Kidney (tissue), 14 donors: ENCODE results near the gene PLA2G4B. TPM values are rescaled to one million over a fixed set of nuclear protein-coding genes. Genes with fewer than 3 reads are reported as not detected.
A peak's percentile ranks its signal among the peaks of the same experiment; 100 is the strongest.

Experiments used
- DNase-seq, 5 donors: peaks; one replicate each; pipeline ENCODE4 v3.0.0-alpha.2; 2013 to 2020
- FAIRE-seq: peaks from 2 replicates; lab custom pipeline; 2012; peaks lifted over from hg19 to GRCh38; lab: Jason Lieb, UNC
- H3K27ac ChIP-seq, 2 donors: one replicate each; pipeline ENCODE4 v1.7.0; 2013; ENCODE audit warnings: low read depth in 2 of 2, low read length in 2 of 2, inconsistent platforms in 1 of 2
- H3K27me3 ChIP-seq: one replicate; pipeline ENCODE4 v1.7.1; 2013; ENCODE audit warnings: low read length, inconsistent platforms; ENCODE audit not compliant: control insufficient read depth, insufficient read depth
- H3K36me3 ChIP-seq, 3 donors: one replicate each; pipeline versions ENCODE4 v1.7.0 to v1.7.1; 2013; ENCODE audit warnings: low read length in 3 of 3, control low read depth in 1 of 3, inconsistent platforms in 1 of 3; ENCODE audit not compliant: insufficient read depth in 3 of 3, control insufficient read depth in 2 of 3
- H3K4me1 ChIP-seq, 3 donors: one replicate each; pipeline versions ENCODE4 v1.7.0 to v1.7.1; 2013; ENCODE audit warnings: low read length in 3 of 3, inconsistent platforms in 1 of 3, low read depth in 1 of 3; ENCODE audit not compliant: control insufficient read depth in 2 of 3, insufficient read depth in 2 of 3
- H3K4me3 ChIP-seq, 3 donors: one replicate each; pipeline versions ENCODE4 v1.7.0 to v1.8.1; 2013; ENCODE audit warnings: low read length in 3 of 3, control low read depth in 1 of 3, inconsistent platforms in 1 of 3
- H3K9ac ChIP-seq, 3 donors: one replicate each; pipeline versions ENCODE4 v1.7.0 to v1.7.1; 2013; ENCODE audit warnings: low read length in 3 of 3, control low read depth in 1 of 3, inconsistent platforms in 1 of 3
- H3K9me3 ChIP-seq, 3 donors: one replicate each; pipeline versions ENCODE4 v1.7.0 to v1.7.1; 2013; ENCODE audit warnings: low read length in 3 of 3, control low read depth in 1 of 3, inconsistent platforms in 1 of 3; ENCODE audit not compliant: control insufficient read depth in 2 of 3, insufficient read depth in 1 of 3
- CTCF ChIP-seq: IDR thresholded peaks from 3 replicates; pipeline ENCODE4 v1.5.1; 2012; ENCODE audit warnings: mild to moderate bottlenecking, moderate library complexity, borderline replicate concordance; ENCODE audit not compliant: insufficient read depth; ENCODE audit errors: extremely low read depth
- intact Hi-C: fragments of 100-400 bp; cut with DNase I; formaldehyde crosslinking; loops from one replicate; pipeline ENCODE4 v1.11.1; 2022
- polyA plus RNA-seq: library from polyadenylated mRNA; stranded (reverse); fragments of 350-450 nt; fragmentation: Illumina TruSeq; extraction: RNeasy Lipid Tissue Mini Kit (QIAGEN cat#74804); gene quantifications from one replicate; pipeline ENCODE4 v1.2.3, GENCODE V29; 2014; ENCODE audit warnings: low read depth, low replicate concordance; ENCODE audit not compliant: insufficient read depth
- total RNA-seq: library from RNA; stranded (reverse); fragmentation: NEBNext Ultra II Directional; extraction: Animal tissue kit (Norgen Biotek cat#: 25700); gene quantifications from one replicate; pipeline ENCODE4 v1.2.1, GENCODE V29; 2021
- donor health status: control.
- donor health status: control.
- donor health status: control.
- donor health status: control.
- donor health status: control.
- donor health status: DM: yes; HTN: yes; CAD: no.
- donor health status: Normal renal cell carcinoma (clear cell type).

PLA2G4B gene
- total and polyA plus RNA-seq, 2 donors from 2014 or later = 4.8 to 8.3 TPM

GRCh38 chr15:41797201-41797944 is 41.3 kb upstream of the PLA2G4B start:
- H3K9me3 ChIP-seq = no peaks in the 10 kb centered on the region
- intact Hi-C loops = no loop called here
- H3K27ac ChIP-seq = peak overlapping the region in 1 of 2 donors; percentile 60
- peaks cover 0 to 23% (median 17%) of the 10 kb centered on the region in 3 donors for H3K4me1 ChIP-seq
- no peak overlapping the region for H3K4me3 ChIP-seq
- no peak for TF ChIP-seq CTCF
- no peaks in the 10 kb centered on the region for H3K27me3 ChIP-seq
- DNase-seq (no peak), FAIRE-seq (no peak)
- H3K36me3 ChIP-seq = peaks cover 0 to 5% (median 3%) of the 10 kb centered on the region in 3 donors
- no peak overlapping the region for H3K9ac ChIP-seq

- no peak overlapping the region for H3K9ac ChIP-seq
- peaks cover 0 to 5% (median 3%) of the 10 kb centered on the region in 3 donors for H3K36me3 ChIP-seq
- no peak overlapping the region for H3K4me3 ChIP-seq
- intact Hi-C loops = no loop called here
- H3K27ac ChIP-seq = no peak overlapping the region
- TF ChIP-seq CTCF = no peak
- no peak for DNase-seq
- peaks cover 0 to 23% (median 17%) of the 10 kb centered on the region in 3 donors for H3K4me1 ChIP-seq
- no peak for FAIRE-seq
- no peaks in the 10 kb centered on the region for H3K9me3 ChIP-seq
- H3K27me3 ChIP-seq = no peaks in the 10 kb centered on the region
These were observed 39.8 kb upstream of the PLA2G4B start for GRCh38 chr15:41798607-41799487.

DNA sequence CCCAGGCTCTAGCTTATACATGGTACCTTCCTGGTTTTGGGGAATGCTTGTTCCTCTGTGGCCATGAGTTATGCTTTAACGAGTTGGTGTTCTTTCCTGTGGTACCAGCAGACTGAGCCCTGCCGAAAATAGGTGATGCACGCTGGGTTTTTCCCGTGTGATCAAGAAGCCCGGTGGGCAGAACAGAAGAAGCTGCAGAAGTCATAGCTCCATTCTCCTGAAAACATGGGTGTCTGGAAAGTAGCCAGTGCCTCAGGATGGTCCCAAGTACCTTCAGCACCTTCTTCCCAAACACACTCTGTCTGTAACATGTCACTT is 39.2 kb upstream of the PLA2G4B start:
- no peak overlapping the region for H3K4me3 ChIP-seq
- no peak overlapping the region for H3K27ac ChIP-seq
- TF ChIP-seq CTCF = no peak
- H3K9me3 ChIP-seq = no peaks in the 10 kb centered on the region
- peaks cover 0 to 5% (median 3%) of the 10 kb centered on the region in 3 donors for H3K36me3 ChIP-seq
- no peaks in the 10 kb centered on the region for H3K27me3 ChIP-seq
- no peak overlapping the region for H3K9ac ChIP-seq
- DNase-seq (no peak), FAIRE-seq (no peak)
- peaks cover 0 to 27% (median 17%) of the 10 kb centered on the region in 3 donors for H3K4me1 ChIP-seq
- intact Hi-C loops = no loop called here
